ENCODE data around the gene SLU7.

SLU7 gene

DNA sequence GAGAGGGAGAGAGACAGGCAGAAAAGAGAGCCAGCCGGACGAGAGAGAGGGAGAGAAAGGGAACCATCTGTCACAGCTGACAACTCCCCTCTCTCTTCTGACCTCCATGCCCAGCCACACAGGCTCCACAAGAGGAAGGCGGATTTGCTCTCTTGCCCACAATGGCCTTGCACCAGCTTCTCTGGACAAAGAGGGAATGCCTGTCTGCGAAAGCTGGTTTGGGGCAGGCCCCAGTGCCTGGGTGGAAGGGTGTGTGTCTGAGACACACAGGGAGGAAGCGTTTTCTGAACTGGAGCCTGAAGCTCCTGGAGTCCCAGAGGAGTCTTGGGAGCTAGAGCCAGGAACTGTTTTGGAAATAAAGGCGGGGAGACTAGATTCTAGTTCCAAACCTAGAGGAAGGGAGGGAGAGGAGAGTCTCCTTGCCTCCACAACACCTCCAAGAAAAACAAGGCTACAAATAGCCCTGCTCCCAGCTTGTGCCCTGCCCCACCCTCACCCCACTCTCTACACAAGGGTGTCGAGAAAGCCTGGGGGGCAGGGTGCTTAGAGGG is 60.9 kb downstream of the SLU7 start:
- Histone ChIP-seq H3K4me2 (ENCODE audit: low read length) (no peak overlapping the region), H4K20me1 (ENCODE audit: control insufficient read depth, insufficient read depth, low read depth, low read length) (no peaks in the 10 kb centered on the region), H3K27me3 (ENCODE audit: control insufficient read depth, low read length) (peaks cover 6% of the 10 kb centered on the region; the same call in 1 of the 2 replicates), H3F3A (ENCODE audit: control insufficient read depth, insufficient read depth) (no peaks in the 10 kb centered on the region), H3K9me3 (ENCODE audit: control insufficient read depth, insufficient read depth, low read length) (no peaks in the 10 kb centered on the region), H3K36me3 (ENCODE audit: control insufficient read depth, low read length) (no peaks in the 10 kb centered on the region), H3K9me2 (replicated peaks; ENCODE audit: control insufficient read depth, low read length) (no peaks in the 10 kb centered on the region), H3K4me3 (ENCODE audit: low read length) (no peak overlapping the region), H3K79me2 (ENCODE audit: control insufficient read depth, low read length) (no peaks in the 10 kb centered on the region), H3K4me1 (ENCODE audit: control insufficient read depth, low read length) (no peaks in the 10 kb centered on the region), H3K27ac (ENCODE audit: low read depth, low read length) (no peak overlapping the region)
- TF ChIP-seq, protein P1, sequence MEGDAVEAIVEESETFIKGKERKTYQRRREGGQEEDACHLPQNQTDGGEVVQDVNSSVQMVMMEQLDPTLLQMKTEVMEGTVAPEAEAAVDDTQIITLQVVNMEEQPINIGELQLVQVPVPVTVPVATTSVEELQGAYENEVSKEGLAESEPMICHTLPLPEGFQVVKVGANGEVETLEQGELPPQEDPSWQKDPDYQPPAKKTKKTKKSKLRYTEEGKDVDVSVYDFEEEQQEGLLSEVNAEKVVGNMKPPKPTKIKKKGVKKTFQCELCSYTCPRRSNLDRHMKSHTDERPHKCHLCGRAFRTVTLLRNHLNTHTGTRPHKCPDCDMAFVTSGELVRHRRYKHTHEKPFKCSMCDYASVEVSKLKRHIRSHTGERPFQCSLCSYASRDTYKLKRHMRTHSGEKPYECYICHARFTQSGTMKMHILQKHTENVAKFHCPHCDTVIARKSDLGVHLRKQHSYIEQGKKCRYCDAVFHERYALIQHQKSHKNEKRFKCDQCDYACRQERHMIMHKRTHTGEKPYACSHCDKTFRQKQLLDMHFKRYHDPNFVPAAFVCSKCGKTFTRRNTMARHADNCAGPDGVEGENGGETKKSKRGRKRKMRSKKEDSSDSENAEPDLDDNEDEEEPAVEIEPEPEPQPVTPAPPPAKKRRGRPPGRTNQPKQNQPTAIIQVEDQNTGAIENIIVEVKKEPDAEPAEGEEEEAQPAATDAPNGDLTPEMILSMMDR (IDR thresholded peaks at IDR 0.05; ENCODE audit: low read depth, low read length, poor library complexity, severe bottlenecking): no peak
- no peak for TF ChIP-seq EZH2phosphoT487 (IDR thresholded peaks at IDR 0.05; ENCODE audit: borderline replicate concordance, low read length)

DNA sequence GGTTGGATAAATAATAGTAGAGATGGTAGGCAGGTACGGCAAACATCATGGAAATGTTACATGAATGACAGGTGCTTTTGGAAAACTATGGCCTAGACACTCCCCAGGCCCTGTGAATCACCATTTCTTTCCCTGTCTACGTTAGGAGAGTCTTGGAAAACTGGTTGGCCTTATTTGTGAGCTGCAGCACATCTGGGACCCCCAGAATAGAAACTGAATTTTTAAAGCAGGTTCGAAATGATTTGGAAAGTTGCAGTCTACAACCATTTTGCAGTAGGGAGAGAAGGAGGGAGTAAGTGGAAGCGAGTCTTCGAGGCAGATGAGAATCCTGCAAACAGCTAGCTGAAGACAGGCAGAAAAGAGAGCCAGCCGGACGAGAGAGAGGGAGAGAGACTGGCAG is 61.5 kb downstream of the SLU7 start:
- Histone ChIP-seq H3K4me3 (ENCODE audit: low read length) (no peak overlapping the region), H3K9me2 (replicated peaks; ENCODE audit: control insufficient read depth, low read length) (no peaks in the 10 kb centered on the region), H3K9me3 (ENCODE audit: control insufficient read depth, insufficient read depth, low read length) (no peaks in the 10 kb centered on the region), H3K4me1 (ENCODE audit: control insufficient read depth, low read length) (no peaks in the 10 kb centered on the region), H3K27ac (ENCODE audit: low read depth, low read length) (no peak overlapping the region), H3F3A (ENCODE audit: control insufficient read depth, insufficient read depth) (no peaks in the 10 kb centered on the region), H3K36me3 (ENCODE audit: control insufficient read depth, low read length) (no peaks in the 10 kb centered on the region), H4K20me1 (ENCODE audit: control insufficient read depth, insufficient read depth, low read depth, low read length) (no peaks in the 10 kb centered on the region), H3K27me3 (ENCODE audit: control insufficient read depth, low read length) (peaks cover 6% of the 10 kb centered on the region; the same call in 1 of the 2 replicates), H3K79me2 (ENCODE audit: control insufficient read depth, low read length) (no peaks in the 10 kb centered on the region), H3K4me2 (ENCODE audit: low read length) (no peak overlapping the region)
- TF ChIP-seq, protein P1 (IDR thresholded peaks at IDR 0.05; ENCODE audit: low read depth, low read length, poor library complexity, severe bottlenecking): no peak
- TF ChIP-seq EZH2phosphoT487 (IDR thresholded peaks at IDR 0.05; ENCODE audit: borderline replicate concordance, low read length): no peak

- Histone ChIP-seq H3K79me2 (ENCODE audit: control insufficient read depth, low read length) (no peaks in the 10 kb centered on the region), H3K4me3 (ENCODE audit: low read length) (no peak overlapping the region), H3K27ac (ENCODE audit: low read depth, low read length) (no peak overlapping the region), H3K4me2 (ENCODE audit: low read length) (no peak overlapping the region), H3K9me2 (replicated peaks; ENCODE audit: control insufficient read depth, low read length) (no peaks in the 10 kb centered on the region), H3K27me3 (ENCODE audit: control insufficient read depth, low read length) (peaks cover 6% of the 10 kb centered on the region; the same call in 1 of the 2 replicates), H3F3A (ENCODE audit: control insufficient read depth, insufficient read depth) (no peaks in the 10 kb centered on the region), H4K20me1 (ENCODE audit: control insufficient read depth, insufficient read depth, low read depth, low read length) (no peaks in the 10 kb centered on the region), H3K9me3 (ENCODE audit: control insufficient read depth, insufficient read depth, low read length) (no peaks in the 10 kb centered on the region), H3K4me1 (ENCODE audit: control insufficient read depth, low read length) (no peaks in the 10 kb centered on the region), H3K36me3 (ENCODE audit: control insufficient read depth, low read length) (no peaks in the 10 kb centered on the region)
- TF ChIP-seq, protein P1 (IDR thresholded peaks at IDR 0.05; ENCODE audit: low read depth, low read length, poor library complexity, severe bottlenecking): no peak
- TF ChIP-seq EZH2phosphoT487 (IDR thresholded peaks at IDR 0.05; ENCODE audit: borderline replicate concordance, low read length): no peak
Observed at GRCh38 chr5:160356550-160357347, 62.1 kb downstream of the SLU7 start.

Data from DOHH2 (cell line).